COR-L47 (cell line): Measurements from ENCODE around the gene TXNIP.
"Not testable (repeated sequence)": the region's sequence is repeated elsewhere in the genome, so short reads cannot be mapped to it uniquely, and the experiment has no call there.

Experiments
- DNase-seq: peaks from one replicate; lab custom pipeline; 2025; lab: John Stamatoyannopoulos, UW

Gene TXNIP, protein sequence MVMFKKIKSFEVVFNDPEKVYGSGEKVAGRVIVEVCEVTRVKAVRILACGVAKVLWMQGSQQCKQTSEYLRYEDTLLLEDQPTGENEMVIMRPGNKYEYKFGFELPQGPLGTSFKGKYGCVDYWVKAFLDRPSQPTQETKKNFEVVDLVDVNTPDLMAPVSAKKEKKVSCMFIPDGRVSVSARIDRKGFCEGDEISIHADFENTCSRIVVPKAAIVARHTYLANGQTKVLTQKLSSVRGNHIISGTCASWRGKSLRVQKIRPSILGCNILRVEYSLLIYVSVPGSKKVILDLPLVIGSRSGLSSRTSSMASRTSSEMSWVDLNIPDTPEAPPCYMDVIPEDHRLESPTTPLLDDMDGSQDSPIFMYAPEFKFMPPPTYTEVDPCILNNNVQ

DNA sequence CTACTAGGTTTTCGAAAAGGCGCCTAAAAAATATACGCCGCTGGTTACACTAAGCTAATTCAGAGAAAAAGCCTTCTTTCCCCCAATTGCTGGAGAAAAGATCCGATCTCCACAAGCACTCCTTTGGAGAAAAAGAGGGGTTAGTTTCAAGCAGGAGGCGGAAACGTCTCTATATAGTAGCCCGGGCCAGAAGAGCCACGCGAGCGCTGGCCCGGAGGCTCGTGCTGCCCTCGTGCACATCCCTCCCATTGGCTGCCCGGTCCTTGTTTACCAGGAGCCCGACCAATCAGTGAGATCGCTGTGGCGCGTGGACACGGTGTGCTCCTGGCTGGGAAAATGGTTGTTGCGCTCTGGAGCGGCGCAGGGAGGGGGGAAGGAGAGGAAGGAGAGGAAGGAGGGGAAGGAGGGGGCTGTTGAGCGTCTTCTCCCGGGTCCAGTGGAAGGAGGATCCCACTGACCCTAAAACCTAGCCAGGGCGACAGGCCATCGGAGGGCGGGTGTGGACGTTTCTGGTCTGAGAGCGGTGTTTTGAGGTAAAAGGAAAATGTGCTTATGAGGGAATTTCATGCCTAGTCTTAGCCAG, at the start of gene TXNIP:
TSS of gene TXNIP (minus strand) at position 147 of the 583 bp plus-strand sequence. CDS start 313 bp downstream, outside the sequence.
- DNase-seq, result peak; percentile 97

DNA sequence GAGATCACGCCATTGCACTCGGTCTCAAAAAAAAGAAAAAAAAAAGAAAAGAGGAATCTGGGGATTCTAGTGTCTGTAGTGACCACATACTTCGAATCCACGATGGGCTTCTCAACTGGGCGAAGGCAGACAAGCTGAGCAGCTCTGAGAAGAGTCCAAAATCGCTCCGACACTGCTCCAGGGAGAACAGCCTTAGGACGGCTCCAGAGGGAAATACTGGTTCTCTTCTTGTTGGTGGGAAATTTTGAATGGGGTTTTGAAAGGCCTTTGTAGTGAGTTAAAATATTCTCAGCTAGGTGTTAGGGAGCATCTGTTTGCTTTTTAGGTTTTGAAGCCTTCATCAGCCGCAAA, 43.4 kb upstream of the TXNIP start:
- no peak for DNase-seq

DNA sequence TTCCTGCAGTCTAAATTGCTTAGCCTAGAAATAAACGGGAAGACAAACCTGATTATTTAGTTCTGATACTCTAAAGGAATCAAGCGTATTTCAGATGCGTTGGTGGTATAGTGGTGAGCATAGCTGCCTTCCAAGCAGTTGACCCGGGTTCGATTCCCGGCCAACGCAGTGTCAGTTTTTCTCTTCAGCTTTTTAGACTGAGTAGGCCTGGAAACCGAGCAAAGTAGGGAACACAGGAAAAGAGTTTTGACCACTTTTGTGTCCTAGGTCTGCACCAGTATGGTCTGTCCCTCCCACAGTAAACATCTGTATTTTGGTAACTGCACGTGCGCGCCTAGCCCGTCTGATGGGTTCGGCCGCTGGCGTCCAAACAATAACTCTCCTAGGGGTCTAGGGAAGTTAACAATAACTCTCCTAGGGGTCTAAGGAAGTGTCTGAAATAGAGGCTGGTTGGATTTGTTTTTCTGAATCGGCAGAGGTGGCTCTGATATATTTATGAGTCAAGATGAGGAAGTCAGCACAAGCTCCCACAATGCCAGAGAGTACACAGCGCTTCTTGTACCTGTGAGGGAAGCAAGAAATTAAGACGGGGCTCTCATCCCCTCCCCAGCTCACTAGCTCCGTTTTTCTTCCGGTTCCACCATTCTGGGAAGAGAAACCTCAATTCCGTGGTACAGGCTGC, 40.7 kb upstream of the TXNIP start:
- DNase-seq, result peak; percentile 69

DNA sequence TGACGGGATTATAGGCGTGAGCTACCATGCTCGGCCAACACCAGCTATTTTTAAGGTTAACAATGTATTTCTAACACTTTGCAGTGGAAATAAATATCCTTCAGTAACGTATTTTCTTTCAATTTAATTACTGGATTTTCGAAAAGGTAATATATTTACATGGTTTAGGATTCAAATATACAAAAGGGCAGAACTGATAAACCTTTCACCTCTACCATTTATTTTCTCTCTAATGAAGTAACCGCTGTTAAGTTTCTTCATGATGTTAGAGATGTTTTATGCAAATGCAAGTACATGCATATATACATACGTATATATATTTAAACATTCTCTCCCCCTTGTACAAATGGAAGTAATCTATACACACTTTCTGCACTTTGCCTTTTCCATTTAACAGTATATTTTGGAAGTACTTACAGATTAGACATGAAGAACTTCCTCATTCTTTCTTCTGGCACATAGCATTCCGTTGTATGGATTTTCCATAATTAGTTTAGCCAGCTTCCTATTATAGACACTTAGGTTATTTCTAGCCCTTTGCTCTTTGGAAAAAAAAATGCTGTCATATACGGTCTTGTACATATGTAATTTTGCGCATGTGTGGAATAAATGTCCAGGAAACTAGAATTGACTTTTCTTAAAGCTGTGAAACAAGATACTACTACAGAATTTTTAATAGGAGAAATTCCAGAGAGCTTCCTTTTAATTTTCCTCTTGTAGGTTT, 40.0 kb upstream of the TXNIP start:
- no peak for DNase-seq

DNA sequence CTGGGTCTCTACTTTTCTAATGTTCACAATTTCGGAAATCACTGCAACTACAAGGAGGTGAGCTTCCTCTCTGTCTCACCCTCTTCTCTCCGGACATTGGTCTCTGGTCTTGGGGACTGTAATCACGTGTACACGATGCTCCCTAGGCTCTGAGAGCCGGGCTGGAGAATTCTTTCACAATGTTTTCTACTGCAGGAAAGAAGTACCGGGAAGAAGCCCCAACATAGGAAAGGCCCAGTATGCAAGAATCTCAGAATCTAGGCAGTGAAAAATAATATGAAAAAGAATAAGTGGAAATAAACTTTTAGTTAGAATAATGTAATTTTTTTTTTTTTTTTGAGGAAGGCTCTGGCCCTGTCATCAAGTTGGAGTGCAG, 38.7 kb upstream of the TXNIP start:
- DNase-seq, result no peak

DNA sequence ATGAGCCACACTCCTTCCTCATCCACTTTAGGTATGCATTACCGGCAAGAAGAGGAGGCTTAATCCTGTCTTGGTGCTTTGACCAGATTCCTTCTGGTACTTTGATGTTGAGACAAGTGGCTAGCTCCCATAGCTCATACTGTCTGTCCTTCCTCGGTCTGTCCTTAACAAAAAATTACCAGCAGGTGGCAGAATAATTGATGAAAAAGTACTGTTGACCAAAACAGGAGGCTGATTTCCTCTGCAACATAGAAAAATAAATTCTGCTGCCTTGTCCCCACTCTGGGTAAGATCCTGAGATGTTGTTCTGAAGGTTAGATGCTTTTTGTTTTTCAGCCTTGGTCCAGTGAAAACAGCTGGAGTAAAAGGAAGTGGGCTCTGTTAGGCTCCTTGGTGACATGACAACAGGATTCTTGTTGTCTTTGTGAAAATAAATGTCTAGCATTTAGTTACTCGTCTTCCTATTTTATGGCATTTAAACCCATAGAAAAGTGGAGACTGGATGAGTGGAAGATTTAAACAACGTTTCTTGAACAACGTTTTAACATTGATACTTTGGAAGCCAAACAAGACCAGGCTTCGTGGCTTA, 36.3 kb upstream of the TXNIP start:
- DNase-seq, result peak; percentile 26

DNA sequence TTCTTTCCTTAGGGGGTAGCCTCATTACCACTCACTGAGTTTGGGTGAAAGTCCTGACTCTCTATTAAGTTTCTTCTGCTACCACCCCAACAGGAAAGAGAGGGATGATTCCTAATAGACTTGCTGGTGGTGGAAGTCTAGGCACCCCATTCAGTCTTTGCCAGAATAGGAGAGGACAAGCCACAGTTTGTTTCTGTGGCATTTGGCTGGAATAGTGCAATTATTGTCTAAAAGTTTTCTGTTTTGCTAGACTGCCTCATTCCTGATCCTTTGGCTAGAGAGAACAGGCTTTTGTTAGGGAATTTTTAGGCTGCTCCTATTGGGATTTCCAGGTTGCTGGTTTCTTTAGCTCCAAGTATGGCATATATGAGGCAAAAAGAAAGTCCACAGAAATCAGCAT, 35.1 kb upstream of the TXNIP start:
- no peak for DNase-seq

DNA sequence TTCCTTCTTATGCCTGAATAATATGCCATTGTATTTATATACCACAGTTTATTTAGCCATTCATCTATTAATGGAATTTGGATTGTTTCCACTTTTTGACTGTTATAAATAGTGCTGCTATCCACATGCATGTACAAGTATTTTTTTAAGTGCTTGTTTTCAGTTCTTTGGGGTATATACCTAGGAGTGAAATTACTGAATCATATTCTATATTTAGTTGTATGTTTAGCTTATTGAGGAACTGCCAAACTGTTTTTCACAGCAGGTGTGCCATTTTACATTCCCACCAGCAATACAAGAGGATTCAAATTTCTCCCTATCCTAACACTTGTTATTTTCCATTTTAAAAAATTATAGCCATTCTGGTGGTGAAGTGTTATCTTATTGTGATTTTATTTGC, 32.7 kb upstream of the TXNIP start:
- DNase-seq, result no peak

DNA sequence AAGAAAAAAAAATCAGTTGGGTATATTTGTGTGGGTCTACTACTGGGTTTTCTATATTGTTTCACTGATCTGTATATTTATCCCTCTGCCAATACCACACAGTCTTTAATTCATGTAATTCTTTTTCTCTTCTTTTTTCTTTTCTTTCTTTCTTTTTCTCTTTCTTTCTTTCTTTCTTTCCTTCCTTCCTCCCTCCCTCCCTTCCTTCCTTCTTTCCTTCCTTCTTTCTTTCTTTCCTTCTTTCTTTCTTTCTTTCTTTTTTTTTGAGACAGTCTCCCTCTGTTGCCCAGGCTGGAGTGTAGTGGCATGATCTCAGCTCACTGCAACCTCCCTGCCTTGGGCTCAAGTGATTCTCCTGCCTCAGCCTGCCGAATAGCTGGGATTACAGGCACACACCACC, 30.3 kb upstream of the TXNIP start:
- DNase-seq, result not testable (repeated sequence)

DNA sequence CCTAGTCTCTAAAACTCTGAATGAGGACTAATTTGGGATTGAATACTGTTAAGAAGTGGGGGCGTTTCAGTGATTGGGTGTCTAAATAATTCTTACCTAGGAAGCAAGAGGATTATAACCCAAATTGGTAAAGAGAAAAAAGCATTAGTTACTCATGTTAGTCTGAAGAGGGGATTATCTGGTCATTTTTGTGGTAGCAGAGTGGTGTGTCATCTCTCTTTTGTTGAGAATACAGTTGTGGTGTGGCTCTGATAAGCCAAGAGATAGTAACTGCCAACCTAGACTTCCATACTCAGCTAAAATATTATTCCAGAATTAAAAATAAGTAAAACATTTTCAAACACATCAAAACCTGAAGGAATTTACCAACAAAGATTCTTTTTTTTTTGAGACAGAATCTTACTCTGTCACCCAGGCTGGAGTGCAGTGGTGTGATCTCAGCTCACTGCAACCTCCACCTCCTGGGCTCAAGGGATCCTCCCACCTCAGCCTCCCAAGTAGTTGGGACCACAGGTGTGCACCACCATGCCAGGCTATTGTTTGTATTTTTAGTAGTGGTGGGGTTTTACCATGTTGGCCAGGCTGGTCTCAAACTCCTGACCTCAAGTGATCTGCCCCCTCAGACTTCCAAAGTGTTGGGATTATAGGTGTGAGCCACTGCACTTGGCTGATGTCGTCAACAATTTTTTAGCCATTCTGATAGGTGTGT, 29.6 kb upstream of the TXNIP start:
- not testable (repeated sequence) for DNase-seq

DNA sequence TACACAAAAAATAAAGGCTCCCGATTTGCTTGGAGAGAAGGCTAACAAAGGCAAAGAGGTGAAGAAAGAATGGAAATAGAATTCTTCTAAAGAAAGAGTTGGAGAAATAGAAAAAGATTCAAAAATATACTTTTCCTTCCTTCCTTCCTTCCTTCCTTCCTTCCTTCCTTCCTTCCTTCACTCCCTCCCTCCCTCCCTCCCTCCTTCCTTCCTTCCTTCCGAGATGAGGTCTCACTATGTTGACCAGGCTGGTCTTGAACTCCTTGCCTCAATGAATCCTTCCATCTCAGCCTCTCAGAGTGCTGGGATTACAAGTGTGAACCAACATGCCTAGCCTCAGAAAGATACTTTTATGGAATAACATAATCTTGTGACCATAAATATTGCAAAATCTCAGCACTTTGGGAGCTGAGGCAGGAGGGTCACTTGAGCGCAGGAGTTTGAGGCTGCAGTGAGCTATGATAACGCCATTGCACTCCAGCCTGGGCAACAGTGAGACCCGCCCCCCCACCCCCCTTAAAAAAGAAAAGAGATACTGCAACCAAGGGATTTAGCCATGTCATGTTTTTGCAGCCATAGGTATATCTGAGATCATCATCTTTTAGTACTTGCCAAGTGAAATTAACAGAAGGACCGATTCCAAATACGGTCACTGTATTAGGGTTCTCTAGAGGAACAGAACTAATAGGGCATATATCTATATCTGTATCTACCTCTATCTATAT, 26.2 kb upstream of the TXNIP start:
- no peak for DNase-seq

DNA sequence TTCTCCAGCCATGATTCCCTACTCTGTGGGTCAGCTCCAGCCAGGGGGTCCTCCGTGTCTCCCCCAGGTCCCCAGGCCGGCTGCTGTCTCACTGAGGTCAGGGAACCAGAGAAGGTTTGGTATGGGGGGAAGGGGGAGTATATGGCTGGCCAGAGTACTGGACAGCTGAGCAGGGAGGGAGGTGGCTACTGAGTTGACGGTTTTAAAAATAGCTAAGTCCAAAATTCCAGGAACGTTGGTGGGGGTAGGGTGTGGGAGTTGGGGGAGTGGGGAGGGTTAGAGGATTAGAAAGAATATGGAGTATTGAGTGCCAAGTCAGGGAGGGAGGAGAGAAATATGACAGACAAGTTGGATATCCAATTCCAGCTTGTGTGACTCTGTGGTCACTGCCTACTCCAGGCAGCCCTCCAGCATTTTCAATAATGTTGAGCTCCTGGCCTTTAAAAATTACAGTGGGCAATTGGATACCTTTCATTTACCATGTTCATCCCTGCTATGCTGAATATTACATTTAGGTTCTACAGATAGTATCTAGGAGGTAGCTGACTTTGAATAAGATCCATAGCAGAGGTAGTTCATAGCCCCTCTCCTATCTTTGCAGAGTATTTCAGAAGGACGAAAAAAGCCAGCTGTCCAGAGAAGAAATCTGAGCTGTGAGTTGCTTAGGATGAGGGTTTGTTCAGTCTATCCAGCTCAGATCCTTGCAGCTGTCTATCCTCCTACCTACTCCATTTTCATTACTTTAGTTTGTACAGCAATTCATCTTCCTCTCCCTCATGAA, 25.4 kb upstream of the TXNIP start, which contains the start of gene HJV:
TSS of gene HJV (minus strand) at position 114 of the 781 bp plus-strand sequence. CDS start 1,504 bp downstream, outside the sequence.
- no peak for DNase-seq

DNA sequence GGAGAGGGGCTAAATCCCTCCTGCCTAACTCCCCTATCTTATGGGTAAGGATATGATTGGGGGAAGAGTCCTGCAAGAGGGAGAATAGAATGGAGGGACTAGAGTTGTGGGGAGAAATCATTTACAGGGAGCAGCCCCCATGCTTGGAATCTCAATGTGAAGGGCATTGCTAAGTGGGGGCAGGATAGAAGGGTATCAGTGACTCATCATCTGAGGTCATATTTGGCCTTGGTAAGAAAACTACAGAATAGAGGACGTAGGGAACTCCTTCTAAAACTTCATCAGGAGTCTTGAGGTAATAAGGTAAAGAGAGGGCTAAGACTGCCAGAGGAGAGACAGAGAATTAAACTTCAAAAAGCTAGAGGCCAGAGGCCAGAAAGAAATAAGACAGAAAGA, 24.7 kb upstream of the TXNIP start:
- no peak for DNase-seq

DNA sequence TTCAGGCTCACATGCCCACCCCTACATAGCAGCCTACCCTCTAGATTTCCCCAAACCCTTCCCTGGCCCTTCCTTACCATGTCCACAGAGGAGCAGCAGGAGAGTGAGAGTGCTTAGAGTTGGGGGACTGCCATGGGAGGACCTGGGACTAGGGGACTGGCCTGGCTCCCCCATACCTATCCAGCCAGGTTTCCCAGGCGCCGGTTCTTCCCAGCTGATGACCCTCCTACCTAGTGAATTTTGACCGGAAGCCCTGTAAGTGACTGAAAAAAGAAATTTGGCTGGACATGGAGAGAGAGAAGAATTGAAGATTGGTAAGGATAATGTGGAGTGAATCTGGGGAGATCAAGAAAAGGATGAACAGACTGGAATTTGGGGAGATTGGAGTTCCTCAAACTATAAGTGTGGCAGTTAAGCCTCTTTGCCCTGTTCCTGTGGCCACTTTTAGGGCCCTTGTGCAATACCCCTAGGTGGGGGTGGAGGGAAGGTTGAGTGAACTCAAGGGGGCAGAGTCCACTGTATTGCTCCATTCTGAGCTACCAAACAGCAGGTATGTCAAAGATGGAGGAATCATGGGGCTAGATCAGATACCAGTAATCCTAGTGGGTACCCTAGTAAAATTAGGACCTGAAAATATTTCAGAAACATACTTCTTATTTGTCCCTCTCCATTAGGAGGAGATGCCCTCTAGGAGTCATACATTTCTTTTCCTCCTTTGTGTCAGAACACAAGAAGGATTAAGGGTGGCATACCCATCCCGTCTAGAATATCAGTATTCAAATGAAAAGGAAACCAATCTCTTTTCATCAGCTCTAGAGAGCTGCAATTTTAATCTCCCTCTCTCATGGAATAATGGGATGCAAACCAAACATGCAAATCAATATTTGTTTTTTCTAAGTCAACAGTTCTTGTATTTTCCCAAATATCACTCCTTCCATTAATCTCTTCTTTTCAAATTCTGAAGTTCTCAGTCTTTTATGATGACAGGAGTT, 24.0 kb upstream of the TXNIP start:
- DNase-seq, result no peak

DNA sequence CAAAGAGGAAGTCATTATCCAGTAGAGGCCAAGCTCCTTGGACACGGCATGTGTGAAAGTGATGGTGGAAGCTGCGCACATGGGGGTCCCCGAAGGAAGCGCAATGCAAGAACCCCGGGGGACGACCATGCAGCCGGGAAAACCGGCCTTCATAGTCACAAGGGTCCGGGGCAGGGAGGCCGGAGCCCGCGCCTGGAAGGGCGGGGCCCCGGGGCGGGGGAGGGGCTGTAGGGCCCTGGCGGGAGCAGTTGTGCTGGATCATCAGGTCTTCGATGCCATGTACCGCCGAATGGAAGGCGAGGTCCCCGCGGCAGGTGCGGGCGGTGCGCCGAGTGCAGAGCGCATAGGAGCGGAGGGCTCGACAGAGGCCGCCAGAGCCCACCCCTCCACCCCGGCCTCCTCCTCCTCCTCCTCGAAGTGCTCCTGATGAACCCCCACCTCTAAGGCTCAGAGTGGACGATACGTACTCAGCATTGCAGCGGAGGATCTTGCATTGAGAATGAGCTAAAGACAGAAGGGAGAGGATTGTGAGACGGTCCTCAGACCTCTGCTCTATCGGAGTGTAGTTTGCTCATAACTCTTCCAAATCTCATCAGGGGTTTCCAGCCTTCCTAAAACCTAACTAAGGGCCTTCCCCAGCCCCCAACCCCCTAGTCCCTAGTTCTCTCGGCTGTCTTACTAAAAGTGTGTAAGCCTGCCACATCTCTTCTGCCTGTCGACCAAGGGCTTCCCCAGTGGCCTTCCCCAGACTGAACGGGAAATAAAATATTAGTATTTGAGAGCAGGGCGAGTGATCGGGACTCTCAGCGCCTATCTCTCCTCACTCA, 23.1 kb upstream of the TXNIP start:
- DNase-seq, result no peak

DNA sequence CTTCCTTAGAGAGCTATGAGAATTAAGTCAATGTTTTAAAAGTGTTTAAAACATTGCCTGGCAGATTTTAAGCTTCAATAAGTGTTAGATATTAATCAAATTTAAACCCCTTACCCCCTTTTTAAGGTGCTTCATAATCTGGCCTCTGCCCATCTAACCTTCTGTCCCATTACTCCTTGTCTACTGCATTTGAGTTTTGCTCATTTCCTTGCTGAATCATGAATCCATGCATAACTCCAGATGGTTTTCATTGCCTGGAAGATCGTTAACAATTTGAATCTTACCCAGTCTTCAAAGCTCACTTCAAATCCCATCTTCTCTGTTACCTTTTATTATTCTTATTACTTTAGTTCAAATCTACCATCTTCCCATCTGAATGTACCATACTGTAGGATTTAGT, 20.5 kb upstream of the TXNIP start:
- DNase-seq, result no peak

DNA sequence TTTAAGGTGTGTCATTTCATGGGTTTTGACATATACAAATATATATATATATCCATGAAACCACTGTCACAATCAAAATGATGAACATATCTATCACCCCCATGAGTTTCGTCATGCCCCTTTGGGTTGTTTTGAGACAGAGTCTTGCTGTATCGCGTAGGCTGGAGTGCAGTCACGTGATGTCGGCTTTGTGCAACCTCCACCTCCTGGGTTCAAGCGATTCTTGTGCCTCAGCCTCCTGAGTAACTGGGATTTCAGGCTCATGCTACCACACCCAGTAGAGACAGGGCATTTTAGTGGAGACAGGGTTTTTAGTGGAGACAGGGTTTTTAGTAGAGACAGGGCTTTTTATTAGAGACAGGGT, 17.2 kb upstream of the TXNIP start:
- no peak for DNase-seq
